GM12892 (cell line): Measurements from ENCODE around the gene DYNC1I1.

Experiments
- POLR2A ChIP-seq: IDR thresholded peaks from 2 replicates; pipeline ENCODE4 v1.6.1; 2011; ENCODE audit warnings: low read depth, low read length, control low read depth
- POLR2AphosphoS5 ChIP-seq: IDR thresholded peaks from 2 replicates; pipeline ENCODE4 v1.6.1; 2011; ENCODE audit warnings: low read depth, low read length, control low read depth
- TAF1 ChIP-seq: IDR thresholded peaks from 2 replicates; pipeline ENCODE4 v1.6.1; 2011; ENCODE audit warnings: low read depth, mild to moderate bottlenecking, control low read depth, low read length, borderline replicate concordance

DNA sequence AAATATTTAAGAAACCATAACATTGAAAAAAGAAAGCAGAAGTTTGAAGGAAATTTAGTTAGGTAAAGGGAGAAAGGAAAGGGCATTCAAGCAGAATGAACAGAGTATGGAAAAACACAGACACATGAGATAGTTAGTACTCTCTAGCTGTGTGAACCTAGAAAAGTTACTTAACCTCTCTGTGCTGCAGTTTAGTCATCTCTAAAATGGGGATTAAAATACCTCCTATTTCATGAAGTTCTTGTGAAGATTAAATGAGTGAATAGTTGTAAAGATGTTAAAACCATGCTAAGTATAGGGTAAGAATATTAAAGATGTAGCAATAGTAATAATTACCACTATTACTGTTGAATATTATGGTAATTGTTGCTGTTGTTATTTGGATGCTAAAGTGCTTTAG, 279.9 kb downstream of the DYNC1I1 start:
- no peak for TF ChIP-seq POLR2AphosphoS5
- no peak for TF ChIP-seq POLR2A
- no peak for TF ChIP-seq TAF1
